GM06990 (cell line): ENCODE results near the gene MS4A4A.
"Not testable (repeated sequence)": the region's sequence is repeated elsewhere in the genome, so short reads cannot be mapped to it uniquely, and the experiment has no call there.

Experiments
- DNase-seq: peaks from one replicate; pipeline ENCODE4 v3.0.0-alpha.2; 2011; ENCODE audit not compliant: insufficient read length; ENCODE audit errors: extremely low read depth
- H3K27me3 ChIP-seq: replicated peaks from 2 replicates; pipeline ENCODE4 v1.6.0; 2011; ENCODE audit warnings: low read length; ENCODE audit not compliant: control insufficient read depth, insufficient read depth
- H3K36me3 ChIP-seq: 2 replicates; pipeline ENCODE4 v1.5.1; 2011; ENCODE audit warnings: low read length; ENCODE audit not compliant: control insufficient read depth, insufficient read depth
- H3K4me3 ChIP-seq: replicated peaks from 2 replicates; pipeline ENCODE4 v1.5.1; 2011; ENCODE audit warnings: low read depth, mild to moderate bottlenecking, control low read depth, low read length
- TF ChIP-seq, protein P1 (sequence below): IDR thresholded peaks from 2 replicates; pipeline ENCODE4 v1.5.1; 2011; ENCODE audit warnings: low read length, control low read depth, mild to moderate bottlenecking, inconsistent platforms; ENCODE audit not compliant: insufficient read depth, poor library complexity, severe bottlenecking

Gene MS4A4A

GRCh38 chr11:60288531-60288930, 8.1 kb downstream of the MS4A4A start:
- Histone ChIP-seq H3K27me3 (no peaks in the 10 kb centered on the region), H3K4me3 (no peak overlapping the region), H3K36me3 (no peaks in the 10 kb centered on the region)
- TF ChIP-seq, protein P1, sequence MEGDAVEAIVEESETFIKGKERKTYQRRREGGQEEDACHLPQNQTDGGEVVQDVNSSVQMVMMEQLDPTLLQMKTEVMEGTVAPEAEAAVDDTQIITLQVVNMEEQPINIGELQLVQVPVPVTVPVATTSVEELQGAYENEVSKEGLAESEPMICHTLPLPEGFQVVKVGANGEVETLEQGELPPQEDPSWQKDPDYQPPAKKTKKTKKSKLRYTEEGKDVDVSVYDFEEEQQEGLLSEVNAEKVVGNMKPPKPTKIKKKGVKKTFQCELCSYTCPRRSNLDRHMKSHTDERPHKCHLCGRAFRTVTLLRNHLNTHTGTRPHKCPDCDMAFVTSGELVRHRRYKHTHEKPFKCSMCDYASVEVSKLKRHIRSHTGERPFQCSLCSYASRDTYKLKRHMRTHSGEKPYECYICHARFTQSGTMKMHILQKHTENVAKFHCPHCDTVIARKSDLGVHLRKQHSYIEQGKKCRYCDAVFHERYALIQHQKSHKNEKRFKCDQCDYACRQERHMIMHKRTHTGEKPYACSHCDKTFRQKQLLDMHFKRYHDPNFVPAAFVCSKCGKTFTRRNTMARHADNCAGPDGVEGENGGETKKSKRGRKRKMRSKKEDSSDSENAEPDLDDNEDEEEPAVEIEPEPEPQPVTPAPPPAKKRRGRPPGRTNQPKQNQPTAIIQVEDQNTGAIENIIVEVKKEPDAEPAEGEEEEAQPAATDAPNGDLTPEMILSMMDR = no peak
- DNase-seq = no peak

DNA sequence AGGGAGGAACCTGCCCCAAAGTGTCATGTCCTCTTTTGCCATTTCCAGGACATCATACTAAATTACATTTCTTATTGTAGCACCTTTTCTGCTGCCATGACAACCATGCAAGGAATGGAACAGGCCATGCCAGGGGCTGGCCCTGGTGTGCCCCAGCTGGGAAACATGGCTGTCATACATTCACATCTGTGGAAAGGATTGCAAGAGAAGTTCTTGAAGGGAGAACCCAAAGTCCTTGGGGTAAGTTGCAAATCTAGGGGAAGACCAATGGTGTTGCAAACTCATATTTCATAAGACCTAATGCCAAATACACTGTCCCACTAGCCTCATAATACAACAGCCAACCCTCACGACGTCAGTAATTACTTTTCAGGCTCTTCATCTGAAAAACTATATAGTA, 11.7 kb downstream of the MS4A4A start:
- TF ChIP-seq, protein P1 = no peak
- H3K36me3 ChIP-seq = no peaks in the 10 kb centered on the region
- no peaks in the 10 kb centered on the region for H3K27me3 ChIP-seq
- DNase-seq = no peak
- no peak overlapping the region for H3K4me3 ChIP-seq

DNA sequence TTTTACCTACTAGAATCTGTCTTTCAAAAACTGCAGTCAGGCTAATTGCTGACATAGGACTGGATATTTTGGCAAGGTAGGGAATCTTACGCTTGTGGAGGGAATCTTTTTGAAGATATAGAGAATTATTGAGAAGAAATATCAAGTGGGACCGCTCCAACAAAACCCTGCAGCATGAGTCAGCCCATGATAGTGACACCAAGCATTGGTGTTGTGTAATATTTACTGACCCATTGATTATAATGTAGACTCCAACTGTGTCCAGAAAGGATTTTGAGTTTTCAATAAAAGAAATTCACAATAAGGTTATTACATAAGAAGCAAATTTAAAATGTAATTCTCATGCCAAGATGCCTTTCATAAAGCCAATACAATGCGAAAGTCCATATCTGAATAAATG, 20.7 kb downstream of the MS4A4A start:
- TF ChIP-seq, protein P1 = no peak
- DNase-seq = no peak
- no peak overlapping the region for H3K4me3 ChIP-seq
- H3K36me3 ChIP-seq = no peaks in the 10 kb centered on the region
- no peaks in the 10 kb centered on the region for H3K27me3 ChIP-seq

GRCh38 chr11:60301884-60302283, 21.4 kb downstream of the MS4A4A start:
- not testable (repeated sequence) for H3K36me3 ChIP-seq, DNase-seq, H3K4me3 ChIP-seq, H3K27me3 ChIP-seq

DNA sequence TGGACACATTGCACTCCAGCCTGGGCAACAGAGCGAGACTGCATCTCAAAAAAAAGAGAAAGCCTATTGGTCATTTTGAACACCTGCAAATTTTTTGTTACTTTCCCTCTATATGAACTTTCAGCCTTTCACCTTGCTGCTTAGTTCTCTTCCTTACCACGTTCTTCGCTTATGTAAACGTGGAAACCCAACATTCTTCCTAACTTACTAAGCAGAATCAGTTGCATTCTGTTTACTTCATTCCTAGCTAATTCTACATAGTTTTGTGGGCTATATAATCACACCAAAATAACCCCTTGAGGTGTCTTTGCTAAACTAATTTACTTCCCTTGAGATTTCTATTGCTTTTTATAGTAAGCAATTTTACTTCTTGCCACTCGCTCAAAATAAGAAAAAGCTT, 23.2 kb downstream of the MS4A4A start:
- no peak for DNase-seq
- no peaks in the 10 kb centered on the region for H3K36me3 ChIP-seq
- TF ChIP-seq, protein P1 = no peak
- H3K27me3 ChIP-seq = no peaks in the 10 kb centered on the region
- H3K4me3 ChIP-seq = no peak overlapping the region

GRCh38 chr11:60305906-60306619, 25.6 kb downstream of the MS4A4A start:
- DNase-seq = no peak
- no peak overlapping the region for H3K4me3 ChIP-seq
- no peaks in the 10 kb centered on the region for H3K36me3 ChIP-seq
- no peaks in the 10 kb centered on the region for H3K27me3 ChIP-seq
- TF ChIP-seq, protein P1 = no peak
